Memory B cell (primary cell): Measurements from ENCODE around the gene TDP2.
"Not testable (repeated sequence)": the region's sequence is repeated elsewhere in the genome, so short reads cannot be mapped to it uniquely, and the experiment has no call there.

ENCODE experiments used
- ATAC-seq: fragments of 150-1000 bp; cut with Tn5 transposase; 2 replicates; pipeline ENCODE4 v1.10.0; 2021; ENCODE audit warnings: low read depth, mild to moderate bottlenecking, moderate library complexity
- DNase-seq, 2 donors: peaks; one replicate each; pipeline ENCODE4 v3.0.0; 2022; ENCODE audit warnings: low spot score in 2 of 2
- H3K27ac Mint-ChIP-seq: one replicate; pipeline ENCODE4 v1.8.0; 2022; ENCODE audit warnings: mild to moderate bottlenecking, moderate library complexity, mixed read lengths
- H3K27me3 Mint-ChIP-seq: one replicate; pipeline ENCODE4 v1.8.0; 2022; ENCODE audit warnings: mixed read lengths
- H3K36me3 Mint-ChIP-seq: one replicate; pipeline ENCODE4 v1.8.0; 2022; ENCODE audit warnings: mild to moderate bottlenecking, mixed read lengths
- H3K4me1 Mint-ChIP-seq: one replicate; pipeline ENCODE4 v1.8.0; 2022; ENCODE audit warnings: mixed read lengths
- H3K4me3 Mint-ChIP-seq: one replicate; pipeline ENCODE4 v1.8.0; 2022; ENCODE audit warnings: mild to moderate bottlenecking, moderate library complexity, mixed read lengths
- H3K9me3 Mint-ChIP-seq: one replicate; pipeline ENCODE4 v1.8.0; 2022; ENCODE audit warnings: mixed read lengths

TDP2 gene, protein sequence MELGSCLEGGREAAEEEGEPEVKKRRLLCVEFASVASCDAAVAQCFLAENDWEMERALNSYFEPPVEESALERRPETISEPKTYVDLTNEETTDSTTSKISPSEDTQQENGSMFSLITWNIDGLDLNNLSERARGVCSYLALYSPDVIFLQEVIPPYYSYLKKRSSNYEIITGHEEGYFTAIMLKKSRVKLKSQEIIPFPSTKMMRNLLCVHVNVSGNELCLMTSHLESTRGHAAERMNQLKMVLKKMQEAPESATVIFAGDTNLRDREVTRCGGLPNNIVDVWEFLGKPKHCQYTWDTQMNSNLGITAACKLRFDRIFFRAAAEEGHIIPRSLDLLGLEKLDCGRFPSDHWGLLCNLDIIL

DNA sequence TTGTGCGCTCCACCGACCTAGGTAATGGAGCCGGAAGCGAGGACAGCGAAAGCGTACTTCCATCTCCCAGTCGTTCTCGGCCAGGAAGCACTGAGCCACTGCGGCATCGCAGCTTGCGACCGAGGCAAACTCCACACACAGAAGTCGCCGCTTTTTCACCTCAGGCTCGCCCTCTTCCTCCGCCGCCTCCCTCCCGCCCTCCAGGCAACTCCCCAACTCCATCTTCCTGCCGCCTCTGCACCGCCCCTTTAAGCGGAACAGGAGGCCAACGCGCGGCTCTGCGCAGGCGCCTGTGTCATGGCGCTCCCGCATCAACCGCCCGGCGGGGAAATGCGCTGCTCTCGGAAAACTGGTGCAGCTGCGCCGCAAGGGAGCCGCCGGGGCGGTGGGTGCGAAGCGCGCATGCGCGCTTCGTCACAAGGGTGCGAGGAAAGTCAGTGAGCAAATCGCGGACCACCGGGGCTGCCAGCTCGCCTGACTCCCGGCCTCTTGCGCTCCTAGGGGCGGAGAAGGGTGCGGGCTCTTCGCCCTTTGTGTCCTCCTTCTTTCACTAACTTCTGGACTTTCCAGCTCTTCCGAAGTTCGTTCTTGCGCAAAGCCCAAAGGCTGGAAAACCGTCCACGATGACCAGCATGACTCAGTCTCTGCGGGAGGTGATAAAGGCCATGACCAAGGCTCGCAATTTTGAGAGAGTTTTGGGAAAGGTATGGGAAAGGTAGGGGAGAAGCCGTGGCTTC lies at the start of gene TDP2, which contains the start of gene ACOT13:
Gene TDP2 (minus strand): TSS at position 259 of the 737 bp plus-strand sequence. CDS start 37 bp downstream, at position 222.
Gene ACOT13 (plus strand): TSS at position 437 of the 737 bp plus-strand sequence. CDS start 187 bp downstream, at position 624.
- Mint-ChIP-seq H3K27ac (peak within 1 kb of the TSS; percentile 98), H3K27me3 (no peaks in the 10 kb centered on the region), H3K9me3 (peaks cover 1% of the 10 kb centered on the region), H3K4me1 (peaks cover 31% of the 10 kb centered on the region), H3K36me3 (peaks cover 22% of the 10 kb centered on the region), H3K4me3 (peak within 1 kb of the TSS; percentile 99)
- ATAC-seq (peak; percentile 92), DNase-seq (peak; percentile 84 to 90)

DNA sequence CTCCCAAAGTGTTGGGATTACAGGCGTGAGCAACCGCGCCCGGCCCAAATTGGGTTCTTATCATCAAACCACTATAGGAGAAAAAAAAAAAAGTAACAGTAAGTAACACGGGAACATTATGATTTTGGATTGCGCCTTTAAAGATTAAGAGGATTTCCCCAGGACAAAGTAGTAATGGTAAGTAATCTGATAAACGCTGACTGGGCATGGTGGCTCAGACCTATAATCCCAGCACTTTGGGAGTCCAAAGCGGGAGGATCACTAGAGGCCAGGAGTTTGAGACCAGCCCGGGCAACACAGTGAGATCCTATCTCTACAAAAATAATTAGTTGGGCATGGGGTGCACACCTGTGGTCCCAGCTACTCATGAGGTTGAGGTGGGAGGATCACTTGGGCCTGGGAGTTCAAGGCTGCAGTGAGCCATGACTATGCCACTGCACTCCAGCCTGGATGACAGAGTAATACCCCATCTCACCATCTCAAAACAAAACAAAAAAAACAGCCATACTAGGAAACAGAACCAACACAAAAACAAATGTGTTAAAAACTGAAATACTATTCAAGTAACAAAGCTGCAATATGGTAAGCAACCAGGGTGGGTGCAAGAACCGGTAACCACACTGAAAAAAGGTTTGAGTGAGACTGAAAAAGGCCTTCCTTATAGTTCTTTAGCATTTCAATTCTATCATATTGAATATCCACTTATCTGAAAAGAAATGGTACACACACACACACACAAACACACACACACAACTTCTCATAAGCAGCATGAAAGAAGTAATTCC lies 44.0 kb upstream of the TDP2 start:
- H3K4me1 Mint-ChIP-seq, result peaks cover 24% of the 10 kb centered on the region
- H3K4me3 Mint-ChIP-seq, result no peak overlapping the region
- ATAC-seq, result no peak
- H3K9me3 Mint-ChIP-seq, result no peaks in the 10 kb centered on the region
- H3K36me3 Mint-ChIP-seq, result peaks cover 21% of the 10 kb centered on the region
- DNase-seq, result no peak
- no peaks in the 10 kb centered on the region for H3K27me3 Mint-ChIP-seq
- peak overlapping the region; percentile 56 for H3K27ac Mint-ChIP-seq

DNA sequence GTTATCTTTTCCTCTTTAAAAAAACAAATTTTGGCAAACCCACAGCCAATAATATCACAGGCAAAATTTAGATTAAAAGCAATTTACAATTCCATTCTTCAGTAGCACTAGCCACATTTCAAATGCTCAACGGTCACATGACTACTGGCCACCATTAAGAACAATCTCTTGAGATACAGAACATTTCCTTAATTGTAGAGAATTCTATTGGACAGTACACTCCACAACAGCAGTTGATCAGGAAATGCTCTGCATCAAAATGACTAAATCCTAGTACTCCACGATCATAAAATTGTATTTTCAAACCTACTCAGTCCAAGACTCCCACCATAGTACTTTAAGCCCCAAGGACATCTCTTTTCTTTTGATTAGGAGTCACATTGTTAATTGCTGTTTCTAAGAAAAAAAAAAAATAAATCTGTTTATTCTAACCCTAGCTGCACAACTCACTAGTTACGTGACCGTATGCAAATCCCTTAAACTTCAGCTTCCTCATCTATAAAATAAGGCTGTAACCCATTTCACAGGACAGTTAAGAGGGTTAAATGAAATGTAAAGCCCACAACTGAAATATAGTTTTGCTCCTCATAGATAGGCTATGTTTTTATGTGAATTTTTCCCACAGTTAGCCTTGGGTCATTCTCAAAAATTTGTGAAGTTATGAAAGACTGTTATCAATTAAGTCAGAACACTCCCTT lies 42.5 kb upstream of the TDP2 start:
- Mint-ChIP-seq H3K4me1 (peaks cover 24% of the 10 kb centered on the region), H3K27me3 (no peaks in the 10 kb centered on the region), H3K9me3 (no peaks in the 10 kb centered on the region), H3K36me3 (peaks cover 22% of the 10 kb centered on the region), H3K27ac (peak overlapping the region; percentile 31), H3K4me3 (no peak overlapping the region)
- DNase-seq, result no peak
- ATAC-seq, result peak; percentile 34

DNA sequence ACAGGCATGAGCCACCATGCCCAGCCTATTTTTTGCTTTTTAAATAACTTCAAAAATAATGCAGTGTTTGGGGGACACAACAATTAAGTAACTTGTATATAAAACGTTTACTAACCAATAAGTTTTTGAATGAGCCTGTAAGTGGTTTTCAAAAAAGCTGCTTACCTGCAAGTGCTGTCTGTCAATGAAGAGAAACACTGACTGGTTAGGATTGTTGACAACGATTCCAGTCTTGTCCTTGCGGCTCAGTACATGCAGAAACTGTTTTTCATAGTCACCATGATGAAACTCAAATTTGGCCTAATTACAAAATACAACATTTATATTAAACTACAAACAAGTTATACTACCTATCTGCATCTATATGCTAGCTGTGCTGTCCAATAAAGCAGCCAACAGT lies 41.9 kb upstream of the TDP2 start:
- no peaks in the 10 kb centered on the region for H3K27me3 Mint-ChIP-seq
- no peak overlapping the region for H3K27ac Mint-ChIP-seq
- peaks cover 25% of the 10 kb centered on the region for H3K4me1 Mint-ChIP-seq
- H3K36me3 Mint-ChIP-seq, result peaks cover 25% of the 10 kb centered on the region
- ATAC-seq (no peak), DNase-seq (no peak)
- H3K4me3 Mint-ChIP-seq, result no peak overlapping the region
- H3K9me3 Mint-ChIP-seq, result no peaks in the 10 kb centered on the region

DNA sequence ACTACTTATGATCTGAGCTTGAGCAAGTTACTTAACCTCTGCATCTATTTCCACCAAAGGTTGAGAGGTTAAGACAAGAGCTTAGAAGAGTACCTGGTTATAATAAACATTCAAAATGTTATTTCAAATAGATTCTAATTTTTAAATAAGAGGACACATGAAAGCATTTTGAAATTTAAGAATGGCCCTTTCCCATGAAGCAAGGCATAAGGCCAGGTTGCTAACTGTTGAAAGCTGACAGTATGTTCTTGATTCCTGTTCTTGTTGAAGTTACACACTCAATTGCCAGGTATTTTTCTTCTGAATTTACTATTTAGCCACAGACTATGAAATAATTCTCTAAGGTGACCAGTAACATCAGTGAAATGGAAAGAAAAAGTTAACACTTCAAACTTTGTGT lies 37.8 kb upstream of the TDP2 start:
- peak overlapping the region; percentile 6 for H3K27ac Mint-ChIP-seq
- DNase-seq (no peak), ATAC-seq (no peak)
- H3K27me3 Mint-ChIP-seq, result no peaks in the 10 kb centered on the region
- H3K36me3 Mint-ChIP-seq, result peaks cover 16% of the 10 kb centered on the region
- no peaks in the 10 kb centered on the region for H3K9me3 Mint-ChIP-seq
- peaks cover 13% of the 10 kb centered on the region for H3K4me1 Mint-ChIP-seq
- no peak overlapping the region for H3K4me3 Mint-ChIP-seq

DNA sequence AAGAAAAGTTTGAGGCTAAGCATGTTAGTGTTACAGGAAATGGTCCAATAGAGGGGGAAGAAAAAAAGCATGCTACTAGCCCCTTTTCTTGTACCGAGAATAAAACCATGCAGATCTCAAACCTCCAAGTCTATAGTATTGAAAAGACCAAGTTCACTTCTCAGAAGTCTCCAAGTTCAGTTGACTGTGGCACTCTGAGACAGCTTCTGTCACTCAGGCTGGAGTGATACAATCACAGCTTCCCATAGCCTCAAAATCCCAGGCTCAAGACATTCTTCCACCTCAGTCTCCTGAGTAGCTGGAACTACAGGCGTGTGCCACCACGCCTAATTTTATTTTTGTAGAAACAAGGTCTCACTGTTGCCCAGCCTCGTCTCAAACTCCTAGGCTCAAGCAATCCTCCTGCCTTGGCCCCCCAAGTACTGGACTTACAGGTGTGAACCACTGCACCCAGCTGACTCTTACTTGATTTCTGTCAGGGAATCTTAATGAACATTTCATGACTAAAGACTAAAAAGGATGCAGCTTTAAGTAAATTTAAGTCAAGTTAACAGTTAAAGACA lies 36.1 kb upstream of the TDP2 start:
- Mint-ChIP-seq H3K36me3 (peaks cover 16% of the 10 kb centered on the region), H3K27me3 (no peaks in the 10 kb centered on the region), H3K4me3 (no peak overlapping the region), H3K27ac (peak overlapping the region; percentile 6), H3K4me1 (peaks cover 8% of the 10 kb centered on the region), H3K9me3 (no peaks in the 10 kb centered on the region)
- no peak for DNase-seq
- ATAC-seq, result no peak

DNA sequence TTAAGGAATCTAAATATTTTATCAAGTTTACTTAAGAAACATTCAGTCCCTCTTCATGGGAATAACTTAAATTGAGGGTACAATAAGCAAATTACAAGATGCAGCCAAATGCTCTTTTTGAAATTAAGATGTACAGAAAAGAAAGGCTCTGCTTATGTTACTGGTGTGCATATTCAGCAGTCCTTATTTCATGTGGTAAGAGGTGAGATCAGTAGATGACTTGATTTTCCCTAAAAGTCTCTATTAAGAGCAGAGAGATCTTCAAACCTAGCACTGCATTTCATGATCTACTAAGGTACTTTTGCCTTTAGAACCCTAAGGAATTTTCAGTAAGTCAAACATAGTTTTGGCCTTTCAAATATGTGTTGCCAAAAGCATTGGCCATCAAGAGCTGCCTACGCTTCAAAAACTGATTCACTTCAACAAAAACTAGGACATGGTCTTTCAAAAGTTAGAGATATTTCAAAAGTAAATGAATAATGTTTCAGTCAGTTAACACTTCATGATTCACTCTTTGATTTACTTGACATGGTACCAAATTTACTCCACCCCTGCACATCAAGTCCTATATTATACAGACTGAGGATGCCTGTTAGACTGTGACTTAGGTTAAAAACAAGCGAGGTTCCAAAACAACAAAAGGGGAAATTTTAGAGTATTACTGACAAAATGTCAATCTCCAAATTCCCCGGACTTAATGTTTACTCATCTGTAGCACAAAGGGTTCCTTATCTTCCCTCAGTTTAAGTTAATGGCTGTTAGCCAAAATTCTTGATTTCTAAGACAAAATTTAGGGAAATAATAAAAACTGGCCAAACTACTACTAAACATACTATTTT lies 33.0 kb upstream of the TDP2 start:
- no peak for ATAC-seq
- Mint-ChIP-seq H3K27ac (peak overlapping the region; percentile 17), H3K9me3 (no peaks in the 10 kb centered on the region), H3K27me3 (no peaks in the 10 kb centered on the region), H3K4me1 (peaks cover 10% of the 10 kb centered on the region), H3K4me3 (no peak overlapping the region), H3K36me3 (peaks cover 12% of the 10 kb centered on the region)
- no peak for DNase-seq

DNA sequence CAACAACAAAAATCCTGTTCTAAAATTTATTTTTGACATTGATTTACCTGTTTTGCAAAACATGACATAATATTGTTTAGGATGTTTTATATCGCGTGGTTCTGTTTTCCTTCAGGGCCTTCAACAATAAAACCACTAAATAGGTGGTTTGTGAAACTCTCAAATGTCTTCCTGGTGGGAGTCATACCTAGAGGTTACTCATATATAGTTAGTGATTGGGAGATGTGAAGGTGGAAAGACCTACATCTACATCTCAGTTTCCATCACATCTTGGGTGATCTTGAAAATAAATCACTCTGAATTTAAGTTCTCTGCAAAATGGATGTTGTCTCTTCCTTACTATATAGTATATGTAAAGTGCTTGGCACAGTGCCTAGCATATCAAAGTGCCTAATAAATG lies 29.4 kb upstream of the TDP2 start:
- Mint-ChIP-seq H3K27me3 (no peaks in the 10 kb centered on the region), H3K4me1 (peaks cover 4% of the 10 kb centered on the region), H3K36me3 (peaks cover 3% of the 10 kb centered on the region), H3K4me3 (no peak overlapping the region), H3K27ac (no peak overlapping the region), H3K9me3 (no peaks in the 10 kb centered on the region)
- DNase-seq, result no peak
- no peak for ATAC-seq

DNA sequence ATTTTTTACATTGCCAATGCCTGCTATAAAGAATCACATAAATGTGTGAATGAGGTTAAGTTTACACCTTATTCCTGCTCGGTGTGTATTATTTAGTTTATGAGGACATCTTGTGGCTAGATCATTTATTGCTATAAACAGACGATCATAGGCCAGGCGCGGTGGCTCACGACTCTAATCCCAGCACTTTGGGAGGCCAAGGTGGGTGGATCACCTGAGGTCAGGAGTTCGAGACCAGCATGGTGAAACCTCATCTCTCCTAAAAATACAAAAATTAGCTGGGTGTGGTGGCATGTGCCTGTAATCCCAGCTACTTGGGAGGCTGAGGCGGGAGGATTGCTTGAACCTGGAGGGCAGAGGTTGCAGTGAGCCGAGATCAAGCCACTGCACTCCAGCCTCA lies 28.9 kb upstream of the TDP2 start:
- not testable (repeated sequence) for H3K4me3 Mint-ChIP-seq, H3K27me3 Mint-ChIP-seq, H3K36me3 Mint-ChIP-seq, H3K27ac Mint-ChIP-seq, H3K9me3 Mint-ChIP-seq, H3K4me1 Mint-ChIP-seq
- ATAC-seq (peak; percentile 85), DNase-seq (peak; percentile 27 to 41)

DNA sequence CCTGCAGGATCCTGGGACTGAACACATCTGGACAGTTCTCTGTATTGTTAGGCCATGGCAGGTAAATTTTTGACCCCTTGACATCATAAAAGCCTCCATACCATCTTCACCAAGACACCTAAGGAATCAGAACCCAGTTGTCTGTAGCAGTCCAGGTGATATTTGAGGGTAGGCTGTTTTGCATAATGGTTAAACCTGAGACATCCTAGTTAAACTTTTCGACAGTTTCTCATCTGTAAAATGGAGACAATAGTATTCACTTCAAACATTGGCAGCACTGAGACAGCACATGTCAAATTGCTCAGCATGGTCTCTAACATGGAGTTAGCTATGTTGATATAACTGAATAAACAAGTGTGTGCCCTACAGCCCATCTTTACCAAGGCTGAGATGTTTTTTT lies 27.5 kb upstream of the TDP2 start:
- ATAC-seq, result no peak
- Mint-ChIP-seq H3K4me1 (peaks cover 4% of the 10 kb centered on the region), H3K27ac (peak overlapping the region; percentile 8), H3K36me3 (peaks cover 2% of the 10 kb centered on the region), H3K27me3 (no peaks in the 10 kb centered on the region), H3K4me3 (no peak overlapping the region), H3K9me3 (no peaks in the 10 kb centered on the region)
- no peak for DNase-seq

DNA sequence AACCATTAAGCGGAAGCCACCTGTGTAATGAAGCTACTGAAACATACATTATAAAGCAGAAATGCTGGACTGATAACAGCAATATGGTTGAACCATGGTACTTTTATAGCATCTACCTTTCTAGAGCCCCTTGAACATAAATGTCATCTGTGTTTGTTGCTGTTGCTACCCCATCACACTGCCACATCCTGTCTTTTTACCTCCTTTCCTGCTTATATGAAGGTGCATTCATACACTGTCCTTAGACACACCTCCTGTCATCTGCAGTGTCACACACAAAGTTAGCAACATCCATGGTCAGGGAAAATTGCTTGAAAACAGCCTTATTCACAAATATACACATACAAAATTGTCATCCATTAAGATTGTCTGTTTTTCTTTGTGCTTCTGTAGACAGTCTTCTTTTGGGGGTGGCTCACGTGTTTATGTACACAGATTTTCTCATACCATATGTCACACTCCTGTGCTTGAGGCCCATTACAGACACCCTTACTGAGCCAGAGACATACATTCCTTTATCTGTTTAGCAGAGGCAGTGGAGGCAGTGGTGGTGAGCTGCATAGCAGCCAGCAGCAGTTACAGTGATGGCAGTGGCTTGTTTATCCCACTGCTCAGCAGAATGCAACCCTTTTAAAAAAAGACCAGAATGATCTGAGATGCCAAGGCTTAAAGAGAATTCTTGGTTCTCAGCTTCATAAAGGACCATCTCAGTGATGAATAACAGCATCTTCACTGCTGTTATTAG lies 26.3 kb upstream of the TDP2 start:
- no peak overlapping the region for H3K4me3 Mint-ChIP-seq
- no peak for DNase-seq
- no peak for ATAC-seq
- H3K27ac Mint-ChIP-seq, result no peak overlapping the region
- H3K9me3 Mint-ChIP-seq, result no peaks in the 10 kb centered on the region
- peaks cover 4% of the 10 kb centered on the region for H3K4me1 Mint-ChIP-seq
- H3K36me3 Mint-ChIP-seq, result peaks cover 2% of the 10 kb centered on the region
- H3K27me3 Mint-ChIP-seq, result no peaks in the 10 kb centered on the region

DNA sequence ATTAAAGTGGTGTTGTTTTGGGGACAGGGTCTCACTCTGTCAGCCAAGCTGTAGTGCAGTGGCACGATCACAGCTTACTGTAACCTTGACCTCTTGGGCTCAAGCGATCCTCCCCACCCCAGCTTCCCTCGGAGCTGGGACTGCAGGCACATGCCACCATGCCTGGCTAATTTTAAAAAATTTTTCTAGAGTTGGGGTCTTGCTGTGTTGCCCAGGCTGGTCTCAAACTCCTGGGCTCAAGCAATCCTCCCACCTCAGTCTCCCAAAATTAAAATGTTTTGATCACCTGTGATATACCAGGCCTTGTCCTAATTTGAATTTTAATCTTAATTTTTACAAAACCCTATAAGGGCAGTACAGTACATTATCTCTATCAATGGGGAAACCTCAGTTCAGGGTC lies 25.7 kb upstream of the TDP2 start:
- H3K4me3 Mint-ChIP-seq, result no peak overlapping the region
- H3K4me1 Mint-ChIP-seq, result peaks cover 4% of the 10 kb centered on the region
- no peaks in the 10 kb centered on the region for H3K9me3 Mint-ChIP-seq
- no peaks in the 10 kb centered on the region for H3K27me3 Mint-ChIP-seq
- H3K27ac Mint-ChIP-seq, result no peak overlapping the region
- DNase-seq (no peak), ATAC-seq (no peak)
- H3K36me3 Mint-ChIP-seq, result peaks cover under 1% of the 10 kb centered on the region
